Keratinocyte (primary cell): ENCODE results near the gene DMAC2. TPM values are rescaled to one million over a fixed set of nuclear protein-coding genes. Genes with fewer than 3 reads are reported as not detected.
"Not testable (repeated sequence)": the region's sequence is repeated elsewhere in the genome, so short reads cannot be mapped to it uniquely, and the experiment has no call there.

ENCODE experiments used
- DNase-seq: peaks from one replicate; pipeline ENCODE4 v3.0.0-alpha.2; 2011; ENCODE audit warnings: low read depth, missing footprints, low spot score
- FAIRE-seq: peaks from 2 replicates; lab custom pipeline; 2011; peaks lifted over from hg19 to GRCh38; lab: Jason Lieb, UNC
- H2AFZ ChIP-seq: 2 replicates; pipeline ENCODE4 v1.6.0; 2012; ENCODE audit warnings: low read length, control low read depth, inconsistent platforms; ENCODE audit not compliant: control insufficient read depth
- H3K27ac ChIP-seq: 2 replicates; pipeline ENCODE4 v1.5.1; 2011; ENCODE audit warnings: low read length; ENCODE audit not compliant: control insufficient read depth, insufficient read depth
- H3K27me3 ChIP-seq: 3 replicates; pipeline ENCODE4 v1.6.0; 2011; ENCODE audit warnings: low read length; ENCODE audit not compliant: control insufficient read depth, insufficient read depth; ENCODE audit errors: extremely low read depth
- H3K36me3 ChIP-seq, 2 experiments: 2 replicates in 1 of 2; 3 replicates in 1 of 2; pipeline ENCODE4 v1.5.1; 2011; ENCODE audit warnings: low read length in 2 of 2, mild to moderate bottlenecking in 1 of 2; ENCODE audit not compliant: control insufficient read depth in 2 of 2, insufficient read depth in 2 of 2; ENCODE audit errors: extremely low read depth in 1 of 2
- H3K4me1 ChIP-seq: 3 replicates; pipeline ENCODE4 v1.5.1; 2011; ENCODE audit warnings: low read length; ENCODE audit not compliant: control insufficient read depth, insufficient read depth; ENCODE audit errors: extremely low read depth
- H3K4me2 ChIP-seq: 3 replicates; pipeline ENCODE4 v1.6.0; 2011; ENCODE audit warnings: low read depth, low read length; ENCODE audit not compliant: control insufficient read depth, insufficient read depth; ENCODE audit errors: extremely low read depth
- H3K4me3 ChIP-seq, 3 experiments: fragments of 200-600 bp in 1 of 3; sonication (generic) in 1 of 3; 2 replicates in 2 of 3; 3 replicates in 1 of 3; pipeline ENCODE4 v1.5.1; 2011 to 2016; ENCODE audit warnings: low read length in 3 of 3, mild to moderate bottlenecking in 3 of 3, control low read depth in 2 of 3, inconsistent platforms in 1 of 3, low read depth in 1 of 3, mixed read lengths in 1 of 3, mixed run types in 1 of 3, moderate library complexity in 1 of 3; ENCODE audit not compliant: control insufficient read depth in 2 of 3, insufficient read depth in 2 of 3; ENCODE audit errors: extremely low read depth in 1 of 3
- H3K79me2 ChIP-seq: 2 replicates; pipeline ENCODE4 v1.6.0; 2012; ENCODE audit warnings: low read length; ENCODE audit not compliant: control insufficient read depth, insufficient read depth
- H3K9ac ChIP-seq: 3 replicates; pipeline ENCODE4 v1.6.0; 2011; ENCODE audit warnings: low read length; ENCODE audit not compliant: control insufficient read depth, insufficient read depth; ENCODE audit errors: extremely low read depth
- H3K9me1 ChIP-seq: 3 replicates; pipeline ENCODE4 v1.6.0; 2011; ENCODE audit warnings: low read length; ENCODE audit not compliant: control insufficient read depth, insufficient read depth; ENCODE audit errors: extremely low read depth
- H3K9me3 ChIP-seq: 2 replicates; pipeline ENCODE4 v1.5.1; 2012; ENCODE audit warnings: low read depth, low read length; ENCODE audit not compliant: control insufficient read depth
- H4K20me1 ChIP-seq: 3 replicates; pipeline ENCODE4 v1.6.0; 2011; ENCODE audit warnings: low read length; ENCODE audit not compliant: control insufficient read depth, insufficient read depth; ENCODE audit errors: extremely low read depth
- CTCF ChIP-seq, 3 experiments: IDR thresholded peaks in 1 of 3; conservative IDR thresholded peaks in 1 of 3; optimal IDR thresholded peaks in 1 of 3; 2 replicates in 2 of 3; 3 replicates in 1 of 3; pipeline versions ENCODE3 to v1.5.1; 2011; ENCODE audit warnings: low read length in 3 of 3, mild to moderate bottlenecking in 3 of 3, moderate library complexity in 2 of 3, control low read depth in 1 of 3, inconsistent platforms in 1 of 3; ENCODE audit not compliant: insufficient read depth in 2 of 3; ENCODE audit errors: extremely low read depth in 1 of 3
- EZH2 ChIP-seq: IDR thresholded peaks from one replicate; pipeline ENCODE4 v1.6.1; 2012; ENCODE audit warnings: inconsistent platforms, mild to moderate bottlenecking, low read length, moderate library complexity
- dilution Hi-C: fragments of 300-500 bp; cut with MboI; formaldehyde crosslinking; loops from one replicate; pipeline ENCODE4 v1.7.0; 2020; ENCODE audit warnings: low sequenced_read_pairs; ENCODE audit not compliant: extremely low pct_ligation_motif_present
- polyA plus RNA-seq, 5 experiments: library from polyadenylated mRNA; depleted of rRNA in 3 of 5; stranded (reverse) in 3 of 5; stranded (forward) in 1 of 5; unstranded in 1 of 5; fragments of >200 nt; gene quantifications; 1 replicate in 1 of 5; 2 replicates in 3 of 5; 3 replicates in 1 of 5; pipeline versions ENCODE4 v1.2.1 to v1.2.3, GENCODE V29; 2011 to 2012; ENCODE audit warnings: missing spikeins in 2 of 5, low read depth in 1 of 5, low replicate concordance in 1 of 5

DMAC2 gene
- polyA plus RNA-seq, 1 donor (not counting 4 experiments of a cell fraction or from before 2014, with no cell fraction given) = 45.3 TPM

DNA sequence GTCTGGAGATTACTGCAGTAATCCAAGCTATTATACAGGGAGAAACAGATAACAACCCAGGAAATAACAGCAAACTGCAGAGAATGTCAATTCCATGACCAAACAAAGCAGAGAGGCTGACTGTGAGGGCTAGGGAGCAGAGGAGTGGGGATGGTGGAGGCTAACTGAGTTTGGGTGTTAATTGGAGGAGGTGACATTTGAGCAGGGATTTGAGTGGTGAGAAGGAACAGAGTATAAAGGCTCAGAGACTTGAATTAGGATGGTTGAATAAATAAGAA lies 3.1 kb downstream of the DMAC2 start:
- dilution Hi-C loops = no loop called here
- H3K9me3 ChIP-seq = no peaks in the 10 kb centered on the region
- no peak for FAIRE-seq
- no peak overlapping the region for H3K4me2 ChIP-seq
- H3K9ac ChIP-seq = no peak overlapping the region
- no peak for TF ChIP-seq EZH2
- H3K79me2 ChIP-seq = peaks cover 13% of the 10 kb centered on the region
- no peak overlapping the region for H2AFZ ChIP-seq
- H3K4me3 ChIP-seq = no peak overlapping the region
- no peak for DNase-seq
- no peaks in the 10 kb centered on the region for H3K9me1 ChIP-seq
- H3K36me3 ChIP-seq = peaks cover 20 to 21% of the 10 kb centered on the region in 2 experiments
- H3K27me3 ChIP-seq = no peaks in the 10 kb centered on the region
- H3K4me1 ChIP-seq = peaks cover 11% of the 10 kb centered on the region
- H4K20me1 ChIP-seq = no peaks in the 10 kb centered on the region
- no peak overlapping the region for H3K27ac ChIP-seq

GRCh38 chr19:41435936-41436673 lies 3.6 kb downstream of the DMAC2 start:
- Histone ChIP-seq H3K4me2 (no peak overlapping the region), H3K4me3 (no peak overlapping the region), H3K9me1 (no peaks in the 10 kb centered on the region), H3K27ac (no peak overlapping the region), H3K9me3 (no peaks in the 10 kb centered on the region), H3K9ac (no peak overlapping the region), H3K36me3 (peaks cover 20 to 21% of the 10 kb centered on the region in 2 experiments), H3K4me1 (peaks cover 7% of the 10 kb centered on the region), H2AFZ (no peak overlapping the region), H4K20me1 (no peaks in the 10 kb centered on the region), H3K27me3 (no peaks in the 10 kb centered on the region), H3K79me2 (peaks cover 13% of the 10 kb centered on the region)
- DNase-seq (no peak), FAIRE-seq (no peak)
- dilution Hi-C loops = no loop called here
- TF ChIP-seq EZH2 (no peak), CTCF (optimal IDR thresholded peaks at IDR 0.05 in 1 of 3, IDR thresholded peaks at IDR 0.05 in 1 of 3, conservative IDR thresholded peaks at IDR 0.05 in 1 of 3; ENCODE audit: extremely low read depth in 1 of 3, insufficient read depth in 2 of 3, low read length in 3 of 3) (no peak)

DNA sequence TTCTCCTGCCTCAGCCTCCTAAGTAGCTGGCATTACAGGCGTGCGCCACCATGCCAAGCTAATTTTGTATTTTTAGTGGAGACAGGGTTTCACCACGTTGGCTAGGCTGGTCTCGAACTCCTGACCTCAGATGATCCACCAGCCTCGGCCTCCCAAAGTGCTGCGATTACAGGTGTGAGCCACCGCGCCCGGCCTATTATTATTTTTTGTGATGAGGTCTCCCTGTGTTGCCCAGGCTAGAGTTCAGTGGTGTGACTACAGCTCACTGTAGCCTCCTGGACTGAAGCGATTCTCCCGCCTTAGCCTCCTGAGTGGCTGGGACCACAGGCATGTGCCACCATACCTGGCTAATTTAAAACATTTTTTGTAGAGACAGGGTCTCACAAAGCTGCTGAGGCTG lies 4.3 kb downstream of the DMAC2 start:
- H3K9me1 ChIP-seq, DNase-seq, H3K9me3 ChIP-seq, H3K4me3 ChIP-seq, H3K4me2 ChIP-seq, H3K27me3 ChIP-seq, H3K9ac ChIP-seq, H3K4me1 ChIP-seq, FAIRE-seq, dilution Hi-C loops, H2AFZ ChIP-seq, H3K27ac ChIP-seq, H4K20me1 ChIP-seq: not testable (repeated sequence)
- Histone ChIP-seq H3K36me3 (peaks cover 20 to 21% of the 10 kb centered on the region in 2 experiments), H3K79me2 (peaks cover 13% of the 10 kb centered on the region)
